Fibroblast of pulmonary artery (primary cell): ENCODE data around the gene COX5B.
"Not testable (repeated sequence)": the region's sequence is repeated elsewhere in the genome, so short reads cannot be mapped to it uniquely, and the experiment has no call there.

Experiments
- DNase-seq: peaks from one replicate; pipeline ENCODE4 v3.0.0-alpha.2; 2010; ENCODE audit warnings: low read depth
- H3K4me3 ChIP-seq: replicated peaks from 2 replicates; pipeline ENCODE4 v1.5.1; 2011; ENCODE audit warnings: low read depth, mild to moderate bottlenecking, control low read depth, low read length, moderate library complexity
- TF ChIP-seq, protein P1 (sequence below): IDR thresholded peaks from 2 replicates; pipeline ENCODE4 v1.5.1; 2011; ENCODE audit warnings: mild to moderate bottlenecking, control low read depth, low read length, inconsistent platforms; ENCODE audit errors: missing control alignments

Gene COX5B, protein sequence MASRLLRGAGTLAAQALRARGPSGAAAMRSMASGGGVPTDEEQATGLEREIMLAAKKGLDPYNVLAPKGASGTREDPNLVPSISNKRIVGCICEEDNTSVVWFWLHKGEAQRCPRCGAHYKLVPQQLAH

DNA sequence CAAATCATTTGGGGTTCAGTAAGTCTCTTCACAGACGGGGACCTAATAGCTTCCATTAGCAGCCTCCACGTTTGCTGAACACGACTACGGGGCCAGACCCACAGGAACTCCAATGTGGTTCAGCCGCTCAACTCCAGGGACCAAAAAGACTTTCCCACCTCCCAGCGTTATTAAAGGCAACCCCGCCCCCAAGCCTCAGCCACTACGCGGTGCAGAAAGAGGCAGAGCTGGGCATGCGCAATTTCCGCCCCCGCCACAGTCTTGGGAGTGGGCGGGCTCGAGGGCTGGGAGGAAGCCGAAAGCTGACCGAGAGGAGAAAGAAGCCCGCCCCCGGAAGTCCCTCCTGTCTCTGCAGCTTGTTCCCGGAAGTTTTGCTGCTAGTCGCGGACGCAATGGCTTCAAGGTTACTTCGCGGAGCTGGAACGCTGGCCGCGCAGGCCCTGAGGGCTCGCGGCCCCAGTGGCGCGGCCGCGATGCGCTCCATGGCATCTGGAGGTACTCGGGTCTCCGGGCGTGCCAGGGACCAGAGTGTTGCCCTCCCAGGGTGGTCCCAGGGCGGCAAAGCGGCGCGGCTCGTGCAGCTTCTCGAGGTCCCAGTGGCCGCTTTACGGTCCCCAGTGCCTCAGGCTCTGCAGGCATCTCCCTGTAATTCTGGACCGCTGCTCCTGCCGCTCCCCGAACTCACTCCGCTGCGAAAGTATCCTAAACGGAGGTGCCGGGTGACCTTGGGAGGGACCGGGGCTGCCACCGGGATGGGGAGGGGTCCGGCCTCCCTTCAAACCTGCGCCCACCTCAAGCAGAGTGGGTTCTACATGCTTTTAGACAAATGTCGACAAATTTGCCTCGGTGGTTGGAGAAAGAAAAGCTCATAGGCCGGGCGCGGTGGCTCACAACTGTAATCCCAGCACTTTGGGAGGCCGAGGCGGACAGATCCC lies at the start of gene COX5B:
Gene COX5B (plus strand): TSS at position 368 of the 935 bp plus-strand sequence. CDS start 25 bp downstream, at position 393.
- DNase-seq: peak; percentile 97
- TF ChIP-seq, protein P1, sequence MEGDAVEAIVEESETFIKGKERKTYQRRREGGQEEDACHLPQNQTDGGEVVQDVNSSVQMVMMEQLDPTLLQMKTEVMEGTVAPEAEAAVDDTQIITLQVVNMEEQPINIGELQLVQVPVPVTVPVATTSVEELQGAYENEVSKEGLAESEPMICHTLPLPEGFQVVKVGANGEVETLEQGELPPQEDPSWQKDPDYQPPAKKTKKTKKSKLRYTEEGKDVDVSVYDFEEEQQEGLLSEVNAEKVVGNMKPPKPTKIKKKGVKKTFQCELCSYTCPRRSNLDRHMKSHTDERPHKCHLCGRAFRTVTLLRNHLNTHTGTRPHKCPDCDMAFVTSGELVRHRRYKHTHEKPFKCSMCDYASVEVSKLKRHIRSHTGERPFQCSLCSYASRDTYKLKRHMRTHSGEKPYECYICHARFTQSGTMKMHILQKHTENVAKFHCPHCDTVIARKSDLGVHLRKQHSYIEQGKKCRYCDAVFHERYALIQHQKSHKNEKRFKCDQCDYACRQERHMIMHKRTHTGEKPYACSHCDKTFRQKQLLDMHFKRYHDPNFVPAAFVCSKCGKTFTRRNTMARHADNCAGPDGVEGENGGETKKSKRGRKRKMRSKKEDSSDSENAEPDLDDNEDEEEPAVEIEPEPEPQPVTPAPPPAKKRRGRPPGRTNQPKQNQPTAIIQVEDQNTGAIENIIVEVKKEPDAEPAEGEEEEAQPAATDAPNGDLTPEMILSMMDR: no peak
- H3K4me3 ChIP-seq: peak within 1 kb of the TSS; percentile 98

DNA sequence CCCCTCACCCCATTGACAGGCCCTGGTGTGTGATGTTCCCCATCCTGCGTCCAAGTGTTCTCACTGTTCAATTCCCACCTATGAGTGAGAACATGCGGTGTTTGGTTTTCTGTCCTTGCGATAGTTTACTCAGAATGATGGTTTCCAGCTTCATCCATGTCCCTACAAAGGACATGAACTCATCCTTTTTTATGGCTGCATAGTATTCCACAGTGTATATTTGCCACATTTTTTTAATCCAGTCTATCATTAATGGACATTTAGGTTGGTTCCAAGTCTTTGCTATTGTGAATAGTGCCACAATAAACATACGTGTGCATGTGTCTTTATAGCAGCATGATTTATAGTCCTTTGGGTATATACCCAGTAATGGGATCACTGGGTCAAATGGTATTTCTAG lies 49.7 kb upstream of the COX5B start:
- H3K4me3 ChIP-seq, DNase-seq: not testable (repeated sequence)

DNA sequence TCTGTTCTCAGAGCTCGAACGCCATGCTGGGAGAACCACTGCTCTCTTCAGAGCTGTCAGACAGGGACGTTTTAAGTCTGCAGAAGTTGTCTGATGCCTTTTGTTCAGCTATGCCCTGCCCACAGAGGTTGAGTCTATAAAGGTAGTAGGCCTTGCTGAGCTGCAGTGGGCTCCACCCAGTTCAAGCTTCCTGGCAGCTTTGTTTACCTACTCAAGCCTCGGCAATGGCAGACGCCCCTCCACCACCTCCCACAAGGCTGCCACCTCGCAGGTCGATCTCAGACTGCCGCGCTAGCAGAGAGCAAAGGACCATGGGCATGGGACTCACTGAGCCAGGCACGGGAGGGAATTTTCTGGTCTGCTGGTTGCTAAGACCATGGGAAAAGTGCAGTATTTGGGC lies 44.3 kb upstream of the COX5B start:
- not testable (repeated sequence) for DNase-seq, H3K4me3 ChIP-seq

DNA sequence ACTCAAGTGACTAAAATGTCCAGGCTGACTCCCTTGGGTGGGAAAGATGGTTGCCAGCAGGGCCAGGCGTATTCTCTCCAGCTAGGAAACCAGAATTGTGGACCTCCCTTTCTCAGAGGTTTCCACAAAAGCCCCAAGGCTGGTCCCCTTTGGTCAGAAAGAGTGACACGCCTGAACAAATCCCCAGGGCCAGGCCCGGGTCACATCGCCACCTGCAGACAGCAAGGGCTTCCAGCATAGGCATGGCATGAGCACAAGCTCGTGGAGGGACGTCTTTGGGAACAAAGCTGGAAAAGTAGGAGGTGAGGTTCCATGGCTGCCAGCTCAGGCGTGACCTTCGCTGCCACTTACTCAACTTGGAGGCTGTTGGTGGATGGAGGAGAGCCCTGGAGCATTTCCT lies 40.8 kb upstream of the COX5B start:
- H3K4me3 ChIP-seq, DNase-seq: not testable (repeated sequence)

DNA sequence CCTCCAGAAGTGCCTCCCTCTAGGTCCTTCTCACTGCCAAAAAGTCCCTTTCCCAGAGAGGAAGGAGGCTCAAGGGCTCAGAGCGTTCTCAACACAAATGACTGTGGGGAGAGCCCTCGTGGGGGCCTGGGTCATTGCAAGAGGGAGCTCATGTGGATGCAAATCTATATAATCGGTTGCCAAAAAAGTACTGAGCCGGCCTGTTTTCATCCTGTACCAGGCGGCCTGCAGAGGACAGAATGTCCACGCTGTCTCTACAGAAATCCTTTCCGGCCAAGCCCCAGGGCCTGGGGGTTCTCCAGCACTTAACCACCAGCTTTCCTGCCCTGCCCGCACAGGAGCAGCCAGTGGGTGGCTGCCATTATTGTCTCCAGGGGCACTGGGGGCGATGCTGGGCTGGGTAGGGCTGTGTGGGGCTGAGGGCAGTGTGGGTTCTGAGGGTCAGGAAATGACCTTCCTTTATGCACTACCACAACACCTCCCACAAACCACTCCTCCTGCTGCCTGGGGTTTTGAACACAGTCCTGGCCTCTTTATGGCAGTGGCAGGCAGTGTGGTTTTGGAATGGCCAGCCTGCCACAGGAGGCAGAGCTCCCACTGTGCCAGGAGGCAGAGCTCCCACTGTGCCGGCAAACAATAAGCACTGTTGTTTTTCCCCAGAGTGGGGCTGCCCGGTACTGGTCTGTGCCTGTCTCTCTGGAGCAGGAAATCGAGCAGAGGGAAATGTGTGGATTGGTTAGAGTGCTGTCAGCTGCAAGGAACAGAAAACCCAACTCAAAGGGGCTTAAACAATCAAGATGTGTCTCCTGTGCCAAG lies 40.1 kb upstream of the COX5B start:
- DNase-seq, H3K4me3 ChIP-seq: not testable (repeated sequence)

DNA sequence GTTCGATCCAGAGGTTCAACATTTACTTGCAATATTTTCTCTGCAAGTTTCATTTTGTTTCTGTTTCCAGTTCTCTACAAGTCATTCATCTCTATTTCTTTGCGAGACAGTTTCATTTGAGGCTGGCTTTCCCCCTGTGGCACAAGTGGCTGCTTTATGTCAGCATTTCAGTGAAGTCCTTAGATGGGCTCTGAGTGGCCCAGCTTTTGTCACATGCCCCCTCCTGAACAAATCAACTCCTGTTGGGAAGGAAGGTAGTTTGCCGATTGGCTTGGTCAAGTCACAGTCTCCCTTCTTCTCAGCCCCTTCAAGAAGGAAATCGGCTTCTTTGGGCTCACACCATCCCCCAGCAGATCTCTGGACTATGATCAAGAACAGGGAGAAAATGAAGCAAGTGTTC lies 37.1 kb upstream of the COX5B start:
- DNase-seq, H3K4me3 ChIP-seq: not testable (repeated sequence)

DNA sequence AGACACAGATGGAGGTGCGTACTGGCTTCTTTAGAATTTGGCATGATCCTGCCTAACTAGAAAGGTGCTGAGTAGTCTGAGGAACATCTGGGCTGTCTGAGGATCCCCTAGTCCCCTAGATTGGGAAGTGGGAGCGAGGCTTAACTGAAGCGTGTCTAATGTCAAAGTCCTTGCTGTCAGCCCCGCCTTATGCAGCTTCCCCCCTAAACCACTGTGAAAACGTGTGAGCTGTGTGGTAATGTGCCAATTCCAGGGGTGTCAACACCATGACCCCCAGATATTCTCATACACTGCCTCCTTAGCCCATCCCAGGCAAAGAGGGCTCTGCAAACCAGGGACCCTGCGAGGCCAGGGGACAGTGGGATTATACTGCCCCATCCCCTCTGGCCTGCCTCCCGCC lies 34.0 kb upstream of the COX5B start:
- DNase-seq, H3K4me3 ChIP-seq: not testable (repeated sequence)

DNA sequence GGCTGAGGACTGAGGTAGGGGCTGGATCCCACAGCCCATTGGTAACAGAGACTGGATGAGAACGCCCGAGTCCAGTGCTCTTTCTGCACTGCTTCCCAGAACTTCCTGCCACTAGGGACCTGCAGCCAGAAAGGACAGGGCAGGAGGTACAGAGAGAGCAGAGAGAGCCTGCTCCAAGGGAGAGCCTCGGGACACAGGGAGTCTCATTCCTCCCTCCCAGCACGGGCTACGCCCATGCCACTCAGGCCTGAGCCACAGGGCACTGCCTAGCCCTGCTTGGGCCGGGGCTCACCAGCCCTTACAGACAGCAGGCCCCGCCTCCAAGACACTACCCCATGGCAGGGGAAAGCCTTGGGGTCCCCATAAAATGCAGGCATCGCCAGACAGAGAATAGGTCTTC lies 30.1 kb upstream of the COX5B start:
- DNase-seq, H3K4me3 ChIP-seq: not testable (repeated sequence)

DNA sequence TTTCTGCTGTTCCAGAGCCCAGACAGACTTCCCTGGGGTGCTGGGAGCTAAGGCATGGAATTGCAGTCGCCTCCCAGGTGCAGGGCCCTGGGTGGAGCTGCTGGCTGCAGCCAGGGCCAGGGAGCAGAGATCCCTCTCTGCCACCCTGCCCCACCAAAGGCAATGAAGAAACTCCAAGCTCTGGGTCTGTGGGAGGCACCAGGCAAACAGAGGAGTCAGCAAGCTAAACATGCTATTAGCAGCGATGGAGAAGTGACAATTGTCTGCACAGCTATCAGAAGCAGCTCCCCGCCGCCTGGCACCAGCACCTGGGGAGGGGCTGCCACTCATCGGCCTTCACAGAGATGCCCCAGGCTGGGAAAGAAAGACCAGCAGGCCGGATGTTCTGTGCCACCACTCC lies 28.0 kb upstream of the COX5B start:
- no peak overlapping the region for H3K4me3 ChIP-seq
- TF ChIP-seq, protein P1: no peak
- no peak for DNase-seq

DNA sequence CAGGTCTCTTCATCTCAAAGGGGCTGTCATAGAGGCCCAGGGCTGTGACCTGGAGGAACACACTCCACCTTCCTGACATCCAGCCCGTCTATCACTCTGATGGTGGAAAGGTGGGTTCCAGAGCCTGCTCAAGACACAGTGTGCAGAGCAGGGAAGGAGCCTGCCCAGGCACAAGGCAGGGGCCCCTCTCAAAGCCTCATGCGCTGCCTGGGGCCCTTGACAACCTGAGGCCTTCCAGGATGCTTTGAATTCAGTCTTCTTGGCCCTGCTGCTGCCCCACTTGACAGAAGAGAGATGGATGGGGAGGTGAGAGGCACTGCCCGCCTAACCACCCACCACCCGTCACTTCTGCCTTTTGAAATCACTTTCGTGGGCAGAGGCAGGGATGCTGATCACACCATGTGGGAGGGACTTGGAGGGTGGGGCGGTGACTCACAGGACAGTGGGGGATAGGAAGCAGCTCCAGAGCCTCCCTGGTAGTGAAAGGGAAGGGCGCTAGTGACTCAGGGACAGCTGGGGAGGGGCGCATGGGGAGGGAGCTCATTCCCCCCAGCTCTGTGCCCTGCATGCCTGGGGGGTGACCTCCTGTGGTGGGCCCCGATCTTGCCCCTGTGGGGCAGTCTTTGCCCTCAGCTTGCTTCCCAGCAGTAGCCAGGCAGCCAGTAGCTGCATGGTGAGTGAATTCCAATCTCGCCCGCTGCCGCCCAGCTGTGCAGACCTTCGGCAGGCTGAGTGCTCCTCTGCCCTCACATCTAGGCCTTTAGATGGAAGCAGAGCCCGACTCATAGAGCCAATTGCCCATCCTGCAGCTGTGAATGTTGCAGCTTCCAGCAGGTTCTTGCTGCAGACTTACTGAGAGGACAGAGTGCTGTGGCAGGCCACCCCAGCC lies 26.7 kb upstream of the COX5B start:
- not testable (repeated sequence) for DNase-seq, H3K4me3 ChIP-seq

DNA sequence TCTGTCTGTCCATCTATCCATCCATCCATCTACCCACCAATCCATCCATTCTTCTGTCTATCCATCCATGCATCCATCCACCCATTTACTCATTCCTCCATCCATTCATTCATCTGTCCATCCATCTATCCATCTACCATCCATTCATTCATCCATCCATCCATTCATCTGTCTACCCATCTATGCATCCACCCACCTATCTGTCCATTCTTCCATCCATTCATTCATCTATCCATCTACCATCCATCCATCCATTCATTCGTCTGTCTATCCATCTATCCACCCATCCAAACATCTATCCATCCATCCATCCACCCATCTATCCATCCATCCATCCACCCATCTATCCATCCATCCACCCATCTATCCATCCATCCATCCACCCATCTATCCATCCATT lies 25.4 kb upstream of the COX5B start:
- not testable (repeated sequence) for DNase-seq, H3K4me3 ChIP-seq

DNA sequence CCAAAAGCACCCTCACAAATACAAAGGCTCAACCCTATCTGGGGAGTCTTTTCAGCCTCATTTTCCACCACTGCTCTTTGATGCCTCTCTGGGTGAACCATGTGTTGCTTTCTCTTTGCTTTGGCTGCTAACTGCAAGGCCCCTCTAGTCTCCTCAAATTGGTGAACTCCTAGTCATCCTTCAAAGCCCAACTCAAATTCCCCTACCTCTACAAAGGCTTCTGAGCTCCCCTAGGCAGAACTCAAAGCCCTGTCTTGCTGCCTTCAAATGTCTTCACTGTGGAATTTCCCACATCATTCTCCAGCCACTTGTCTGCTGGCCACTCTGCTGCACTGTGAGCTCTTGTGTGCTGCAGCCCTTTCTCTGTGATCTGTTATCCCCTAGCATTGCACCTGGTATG lies 22.9 kb upstream of the COX5B start:
- DNase-seq, H3K4me3 ChIP-seq: not testable (repeated sequence)

DNA sequence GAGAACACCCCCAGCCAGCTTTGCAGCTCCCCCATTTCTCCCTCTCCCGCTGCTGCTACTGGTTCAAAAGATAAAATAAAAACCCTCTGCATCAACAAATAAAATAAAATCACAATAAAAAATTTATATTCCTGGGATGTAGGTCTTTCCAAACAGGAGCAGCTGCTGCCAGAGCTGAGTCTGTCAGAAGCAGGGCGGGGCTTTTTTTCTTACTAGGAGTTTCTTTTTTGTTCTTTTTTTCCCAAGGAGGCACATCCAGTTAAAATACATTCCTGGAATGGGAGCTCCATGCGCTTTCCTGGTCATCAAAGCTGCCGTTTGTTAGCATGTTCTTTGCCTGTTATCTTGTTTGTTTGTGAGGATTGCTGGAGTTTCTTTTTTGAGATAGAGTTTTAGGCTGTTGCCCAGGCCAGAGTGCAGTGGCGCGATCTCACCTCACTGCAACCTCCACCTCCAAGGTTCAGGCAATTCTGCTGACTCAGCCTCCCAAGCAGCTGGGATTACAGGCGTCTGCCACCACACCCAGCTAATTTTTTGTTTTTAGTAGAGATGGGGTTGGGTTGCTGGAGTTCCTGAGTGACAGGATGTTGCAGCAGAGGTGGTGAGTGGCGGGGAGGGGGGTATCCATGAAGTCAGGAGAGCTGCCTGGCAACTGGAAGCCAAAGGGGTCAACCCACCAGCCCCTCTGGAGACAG lies 20.4 kb upstream of the COX5B start:
- not testable (repeated sequence) for DNase-seq, H3K4me3 ChIP-seq

DNA sequence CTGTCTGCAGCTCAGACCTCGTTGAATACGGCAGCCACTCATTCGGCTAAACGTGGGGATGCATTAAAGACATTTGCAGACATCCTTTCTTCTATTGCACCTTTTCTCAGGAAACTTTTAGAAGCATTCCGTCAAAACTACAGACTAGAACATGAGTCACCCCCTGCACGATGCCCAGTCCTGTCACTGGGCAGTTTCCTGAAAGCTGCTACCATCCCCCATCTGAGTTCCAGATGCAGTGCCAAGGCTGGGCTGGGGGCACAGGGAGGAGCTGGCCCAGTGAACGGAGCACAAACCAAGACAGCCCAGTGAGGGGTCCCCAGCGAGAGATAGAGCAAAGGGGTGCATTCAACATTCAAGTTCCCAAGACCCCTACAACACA lies 19.8 kb upstream of the COX5B start:
- H3K4me3 ChIP-seq, DNase-seq: not testable (repeated sequence)
